Measurements from ENCODE around the gene CFAP410.

The CFAP410 gene

DNA sequence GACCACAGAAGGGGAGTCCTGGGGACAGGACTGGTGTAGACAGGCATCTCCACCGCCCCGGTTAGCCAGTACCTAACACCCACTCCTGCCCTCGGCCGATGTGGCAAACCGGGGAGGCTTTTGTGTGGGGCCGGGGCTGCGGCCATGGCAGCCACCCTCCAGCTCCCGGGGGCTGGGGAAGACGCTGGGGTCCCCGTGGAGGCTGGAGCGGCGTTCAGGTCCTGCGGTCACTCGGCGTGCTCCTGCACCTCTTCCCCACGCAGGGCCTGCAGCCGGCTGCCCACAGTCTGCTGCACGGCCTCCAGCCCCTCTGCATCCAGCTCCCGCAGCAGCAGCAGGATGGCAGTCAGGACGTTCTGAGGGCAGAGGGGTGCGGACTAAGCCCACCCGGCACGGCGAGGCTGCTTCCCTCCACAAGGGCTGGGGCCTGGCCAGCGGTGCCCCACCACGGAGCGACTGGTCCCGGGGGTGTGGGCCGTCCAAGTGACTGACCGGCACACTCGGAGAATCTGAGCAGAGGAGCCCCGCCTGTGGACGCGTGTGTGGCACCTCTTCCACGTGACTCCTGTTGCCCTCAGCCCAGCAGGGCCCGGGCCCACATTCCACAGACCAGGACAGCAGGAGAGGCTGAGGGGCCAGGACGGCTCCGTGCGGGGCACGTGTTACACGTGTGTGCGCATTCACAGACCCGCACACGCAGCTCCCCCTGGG lies 9.1 kb downstream of the CFAP410 start:
- no peak for DNase-seq

DNA sequence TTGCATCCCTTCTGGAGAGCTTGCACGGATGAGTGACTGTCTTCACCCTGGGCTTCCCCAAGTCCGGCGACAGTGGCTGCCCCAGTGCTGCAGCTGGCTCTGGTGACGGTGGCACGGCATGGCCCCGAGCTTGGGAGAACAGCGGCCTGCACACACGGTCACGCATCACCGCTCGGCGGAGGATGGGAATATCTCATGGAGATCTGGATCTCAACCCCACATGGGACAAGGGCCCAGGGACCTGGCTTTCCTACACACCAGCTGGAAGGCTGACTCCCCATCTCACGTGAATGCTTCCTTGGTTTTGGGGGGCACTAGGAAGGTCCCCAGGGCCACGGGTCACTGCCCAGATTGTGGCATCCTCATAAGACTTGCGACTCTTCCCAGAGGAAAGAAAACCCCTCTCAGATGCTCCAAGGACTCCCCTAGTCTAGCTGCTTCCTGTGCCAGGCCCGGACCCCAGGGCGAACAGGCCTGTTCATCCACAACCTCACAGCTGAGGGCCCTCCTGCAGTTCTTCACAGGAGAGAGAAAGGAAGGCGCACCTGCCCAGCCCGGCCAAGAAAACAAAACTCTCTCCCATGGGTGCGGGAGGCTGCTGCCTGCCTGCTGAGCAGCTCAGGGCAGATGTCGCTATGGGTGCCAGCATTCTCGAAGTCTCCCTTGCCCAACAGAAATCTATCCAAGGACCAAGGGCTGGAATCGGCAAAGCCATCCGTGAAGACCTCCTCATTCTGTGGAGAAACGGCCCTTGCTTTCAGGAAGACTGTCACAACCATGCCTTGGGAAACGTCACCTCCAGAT lies 9.9 kb downstream of the CFAP410 start:
- no peak for DNase-seq

DNA sequence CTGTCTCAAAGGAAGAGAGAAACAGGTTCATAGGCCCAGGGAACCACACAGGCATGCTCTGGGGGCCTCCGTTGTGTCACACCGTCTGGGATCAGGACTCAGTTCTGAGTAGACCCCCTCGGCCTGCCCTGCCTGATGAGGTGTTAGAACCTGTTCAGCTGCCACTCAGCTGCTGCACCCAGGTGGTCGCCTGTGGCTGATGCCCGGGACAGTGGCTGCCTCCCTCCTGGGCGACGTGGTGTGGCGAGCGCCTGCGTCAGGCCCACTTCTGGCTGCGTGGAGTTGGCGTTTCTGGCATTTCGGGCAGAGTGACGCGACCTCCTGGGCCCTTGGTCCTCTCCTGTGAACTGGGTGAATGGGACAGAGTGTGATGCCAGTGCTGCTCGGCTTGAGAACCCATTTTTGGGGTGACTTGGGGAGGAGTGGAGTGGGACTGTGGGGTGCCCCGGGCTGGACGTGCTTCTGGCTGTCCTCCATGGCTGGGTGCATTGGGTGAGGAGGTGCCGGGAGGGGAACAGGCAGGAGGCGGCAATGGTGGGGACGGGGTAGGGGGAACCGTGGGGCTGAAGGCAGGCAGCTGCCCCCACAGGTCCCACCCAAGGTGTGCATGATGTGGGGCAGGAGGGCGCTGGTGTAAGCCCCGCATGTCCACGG lies 10.8 kb downstream of the CFAP410 start:
- no peak for DNase-seq

DNA sequence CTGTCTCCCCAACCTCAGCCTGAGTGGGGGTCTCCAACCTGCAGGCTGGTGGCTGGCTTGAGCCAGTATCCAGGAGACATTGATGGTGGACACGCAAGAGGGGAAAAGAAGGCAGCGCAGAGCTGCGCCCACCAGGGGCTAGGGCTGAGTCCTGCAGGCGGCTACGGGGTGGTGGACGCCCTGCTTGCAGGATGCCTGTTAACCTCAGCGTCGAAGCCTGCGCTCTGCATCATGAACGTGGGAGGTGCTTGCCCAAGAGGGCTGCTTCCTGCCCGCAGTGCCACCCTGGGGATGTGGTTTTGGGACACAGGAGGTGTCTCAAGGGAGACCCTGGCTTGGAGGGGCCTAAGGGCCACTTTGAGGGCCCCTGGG lies 11.6 kb downstream of the CFAP410 start:
- DNase-seq, result no peak

DNA sequence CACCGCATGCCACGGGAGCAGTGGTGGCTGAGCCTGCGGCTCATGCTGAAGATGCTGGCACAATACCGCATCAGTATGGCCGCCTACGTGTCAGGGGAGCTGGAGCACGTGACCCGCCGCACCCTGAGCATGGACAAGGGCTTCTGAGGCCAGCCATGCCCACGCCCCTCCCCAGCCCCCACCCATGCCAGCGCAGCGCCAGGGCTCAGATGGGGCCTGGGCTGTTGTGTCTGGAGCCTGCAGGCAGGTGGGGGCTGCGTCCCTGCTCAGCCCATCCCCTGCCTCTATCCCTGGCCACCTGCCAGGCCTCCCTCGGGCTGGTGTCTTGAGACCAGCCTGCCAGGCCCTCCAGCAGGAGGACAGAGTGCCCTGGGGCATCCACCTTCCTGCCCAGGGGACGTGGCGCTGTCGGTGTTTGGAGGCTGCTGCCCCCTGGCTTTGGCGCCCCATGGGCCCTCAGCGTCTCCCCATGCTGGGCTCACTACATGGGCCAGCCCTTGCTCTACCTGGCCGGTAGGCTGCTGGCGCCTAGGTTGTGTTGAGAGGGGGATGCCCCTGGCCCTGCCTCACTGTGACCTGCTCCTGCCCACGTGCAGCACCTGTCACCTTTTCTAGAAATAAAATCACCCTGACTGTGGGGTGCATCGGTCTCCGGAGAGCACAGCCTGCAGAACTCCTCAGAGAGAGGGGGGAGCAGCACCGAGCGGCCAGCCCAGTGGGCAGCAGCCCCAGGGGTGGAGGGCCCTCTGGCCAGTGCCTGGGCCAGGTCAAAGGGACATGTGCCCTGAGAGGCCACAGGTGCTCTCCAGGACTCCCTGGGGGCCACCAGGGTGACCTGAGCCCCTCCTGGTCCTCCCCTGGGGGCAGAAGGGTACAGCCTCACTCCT lies 12.2 kb downstream of the CFAP410 start:
- no peak for DNase-seq

DNA sequence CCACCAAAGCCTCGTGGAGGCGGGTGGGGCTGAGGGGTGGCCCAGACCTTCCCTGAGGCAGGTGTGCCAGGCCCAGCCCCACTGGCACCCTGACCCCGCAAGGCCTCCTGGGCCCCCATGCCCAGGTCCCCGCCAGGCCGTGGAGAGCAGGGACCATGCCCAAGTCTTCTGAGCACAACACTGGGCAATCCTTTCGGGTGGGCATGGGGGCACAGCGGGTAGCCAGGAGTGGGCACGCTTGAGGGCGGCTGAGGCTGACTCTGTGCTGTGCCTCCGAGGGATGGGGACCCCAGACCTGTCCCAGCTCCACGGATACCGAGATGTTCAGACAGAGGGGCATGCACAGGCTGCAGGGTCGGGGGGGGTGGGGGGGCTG lies 12.9 kb downstream of the CFAP410 start:
- no peak for DNase-seq

DNA sequence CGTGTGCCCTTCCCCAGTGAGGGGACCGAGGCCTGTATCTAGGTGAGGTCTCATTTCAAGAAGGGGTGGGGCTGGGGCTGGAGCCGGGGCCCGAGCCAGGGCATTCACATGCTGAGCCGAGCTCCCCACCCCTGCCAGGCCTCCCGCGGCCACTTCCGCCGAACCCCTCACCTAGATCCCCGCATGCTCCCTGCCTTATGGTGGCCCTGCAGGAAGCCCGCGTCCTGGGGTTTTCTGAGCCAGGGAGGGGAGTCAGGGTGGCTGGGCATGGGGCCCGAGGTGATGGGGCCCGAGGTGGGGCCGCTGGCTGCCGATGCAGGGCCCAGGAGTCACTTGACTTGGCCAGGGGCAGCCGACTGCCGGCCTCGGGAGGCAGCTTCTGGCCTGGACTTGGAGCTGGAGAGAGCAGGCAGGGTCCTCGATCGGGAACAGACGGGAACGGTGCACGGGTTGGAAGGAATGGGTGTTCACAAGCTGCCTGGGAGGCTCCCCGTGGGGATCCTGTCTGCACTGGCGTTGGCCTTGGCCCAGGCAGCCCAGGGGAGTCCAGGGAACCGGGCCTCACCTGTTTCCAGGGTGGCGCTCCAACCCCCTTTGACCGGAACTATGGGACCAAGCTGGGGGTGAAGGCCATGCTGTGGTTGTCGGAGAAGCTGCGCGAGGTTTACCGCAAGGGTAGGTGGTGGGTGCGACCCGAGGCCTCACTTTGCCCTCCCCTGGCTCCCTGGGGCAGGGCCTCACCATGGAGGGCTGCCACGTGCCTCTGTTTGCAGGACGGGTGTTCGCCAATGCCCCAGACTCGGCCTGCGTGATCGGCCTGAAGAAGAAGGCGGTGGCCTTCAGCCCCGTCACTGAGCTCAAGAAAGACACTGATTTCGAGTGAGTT lies 13.6 kb downstream of the CFAP410 start:
- DNase-seq, result no peak

DNA sequence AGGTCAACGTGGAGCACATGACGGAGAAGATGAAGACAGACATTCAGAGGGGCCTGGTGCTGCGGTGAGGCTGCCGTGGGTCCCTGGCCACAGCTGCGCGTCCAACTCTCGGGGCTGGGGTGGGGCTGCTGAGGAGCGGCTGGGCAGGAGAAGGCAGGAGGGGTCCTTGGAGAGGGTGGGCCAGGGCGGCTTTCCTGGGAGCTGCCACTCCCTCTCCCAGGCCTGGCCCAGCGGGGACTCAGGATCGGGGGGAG lies 14.4 kb downstream of the CFAP410 start:
- no peak for DNase-seq

DNA sequence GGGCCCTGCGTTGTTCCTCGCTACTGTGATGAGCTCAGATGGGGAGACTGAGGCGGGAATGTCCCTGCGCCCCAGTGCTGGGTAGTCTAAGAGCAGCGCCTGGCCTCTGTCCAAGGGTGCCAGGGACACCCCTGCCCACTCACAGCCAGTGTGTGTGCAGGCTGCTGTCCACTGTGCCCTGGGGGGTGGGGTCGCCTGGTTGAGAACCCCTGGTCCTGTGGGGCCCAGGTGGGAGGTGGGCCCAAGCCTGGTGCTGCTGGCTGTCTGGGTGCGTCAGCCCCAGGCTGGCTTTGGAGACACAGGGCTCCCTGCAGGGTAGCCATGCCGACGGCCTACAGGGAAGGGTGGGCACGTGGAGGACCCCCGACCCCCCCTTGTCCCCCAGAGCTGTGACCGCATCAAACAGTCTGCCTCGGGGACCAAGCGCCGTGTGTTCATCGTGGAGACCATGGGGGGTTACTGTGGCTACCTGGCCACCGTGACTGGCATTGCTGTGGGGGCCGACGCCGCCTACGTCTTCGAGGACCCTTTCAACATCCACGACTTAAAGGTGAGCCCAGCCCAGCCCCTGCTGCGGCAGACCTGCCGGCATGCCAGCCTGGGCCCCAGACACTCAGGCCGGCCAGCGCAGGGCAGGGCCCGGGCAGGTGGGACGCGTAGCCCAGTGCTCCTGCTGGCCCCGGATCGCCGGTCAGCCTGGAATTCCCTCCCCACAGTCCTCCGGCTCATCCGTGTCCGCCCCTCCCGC lies 14.9 kb downstream of the CFAP410 start:
- no peak for DNase-seq

DNA sequence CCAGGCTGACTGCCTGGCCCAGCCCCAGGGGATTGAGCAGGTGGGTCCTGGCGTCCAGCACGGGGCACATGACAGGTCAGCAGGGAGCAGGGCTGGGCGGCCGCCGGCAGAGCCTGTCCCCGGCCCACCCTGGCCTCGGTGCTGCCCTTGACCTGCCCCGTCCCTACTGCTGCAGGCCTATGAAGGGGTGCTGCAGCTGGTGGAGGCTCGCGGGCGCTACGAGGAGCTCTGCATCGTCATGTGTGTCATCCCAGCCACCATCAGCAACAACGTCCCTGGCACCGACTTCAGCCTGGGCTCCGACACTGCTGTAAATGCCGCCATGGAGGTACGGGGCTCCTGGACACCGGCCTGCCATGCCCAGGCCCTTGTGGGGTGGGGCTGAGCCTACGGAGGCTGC lies 15.6 kb downstream of the CFAP410 start:
- DNase-seq, result no peak

DNA sequence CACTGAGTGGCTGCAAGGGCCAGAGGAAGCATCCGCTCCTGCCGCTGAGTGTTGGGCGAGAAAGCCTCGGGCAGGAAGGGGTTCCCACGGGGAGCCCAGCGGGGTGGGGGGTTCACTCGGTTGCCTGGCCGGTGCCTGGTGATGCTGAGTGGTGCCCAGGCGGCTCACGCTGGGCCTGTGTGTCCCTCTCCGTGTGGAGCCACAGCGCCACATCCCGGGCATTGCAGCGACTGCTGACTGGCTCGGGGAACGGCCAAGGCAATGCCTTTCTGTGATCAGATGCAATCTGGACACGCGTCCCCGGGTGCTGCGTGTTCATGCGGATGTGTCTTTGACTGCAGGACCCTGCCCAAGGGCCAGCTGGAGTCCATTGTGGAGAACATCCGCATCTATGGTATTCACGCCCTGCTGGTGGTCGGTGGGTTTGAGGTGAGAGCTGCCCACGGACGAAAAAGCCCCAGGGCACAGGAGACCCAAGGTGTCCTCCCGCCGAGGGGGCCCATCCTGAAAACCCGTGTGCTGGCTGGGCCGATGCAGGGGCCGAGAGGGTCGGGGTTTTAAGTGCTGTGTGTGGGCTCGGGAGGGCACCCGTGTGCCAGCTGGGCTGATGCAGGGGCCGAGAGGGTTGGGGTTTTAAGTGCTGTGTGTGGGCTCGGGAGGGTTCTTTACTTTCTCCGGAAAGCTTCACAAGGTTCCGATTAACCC lies 16.4 kb downstream of the CFAP410 start:
- no peak for DNase-seq

DNA sequence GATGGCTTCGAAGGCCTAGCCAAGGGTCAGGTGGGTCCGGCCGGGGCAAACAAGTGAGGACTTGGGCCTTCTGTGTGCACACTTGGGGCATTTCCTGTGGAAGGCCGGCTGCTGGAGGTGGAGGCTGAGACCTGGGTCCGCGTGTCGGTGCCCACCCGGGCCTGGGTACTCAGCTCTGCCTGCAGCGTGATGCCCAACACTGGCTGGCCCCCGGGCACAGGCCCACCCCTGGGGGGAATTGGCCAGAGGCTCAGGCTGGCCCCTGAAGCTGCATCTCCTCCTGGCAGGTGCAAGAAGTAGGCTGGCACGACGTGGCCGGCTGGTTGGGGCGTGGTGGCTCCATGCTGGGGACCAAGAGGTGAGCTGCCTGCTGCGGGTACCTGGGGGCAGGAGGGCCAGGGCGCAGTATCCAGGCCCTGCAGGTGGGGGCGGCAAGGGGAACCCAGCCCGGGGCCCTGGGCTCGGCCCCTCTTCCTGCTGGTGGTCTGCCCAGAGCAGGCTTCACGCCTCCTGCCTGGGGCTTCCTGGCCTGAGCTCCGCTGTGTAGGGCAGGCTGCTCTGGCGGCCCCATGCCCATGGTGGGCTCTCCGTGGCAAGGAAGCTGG lies 17.2 kb downstream of the CFAP410 start:
- DNase-seq, result no peak

DNA sequence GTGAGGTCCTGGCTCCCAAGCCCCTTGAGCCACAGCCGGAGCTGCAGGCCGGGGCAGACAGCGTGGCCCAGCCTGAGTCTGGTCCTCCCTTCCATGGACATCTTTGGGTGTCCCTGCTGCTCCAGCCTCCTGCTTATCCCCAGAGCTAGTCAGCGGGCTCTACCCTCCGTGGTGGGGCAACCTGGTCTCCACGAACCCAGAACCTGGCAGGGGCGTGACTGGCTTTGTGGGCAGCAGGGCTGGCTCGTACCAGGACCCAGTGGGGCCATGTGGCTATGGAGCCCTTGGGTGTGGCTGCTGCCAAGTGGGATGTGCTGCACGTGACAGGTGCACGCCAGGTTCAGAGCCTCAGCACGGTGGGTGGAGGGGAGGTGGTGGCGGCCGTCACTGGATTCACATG lies 18.3 kb downstream of the CFAP410 start:
- no peak for DNase-seq

DNA sequence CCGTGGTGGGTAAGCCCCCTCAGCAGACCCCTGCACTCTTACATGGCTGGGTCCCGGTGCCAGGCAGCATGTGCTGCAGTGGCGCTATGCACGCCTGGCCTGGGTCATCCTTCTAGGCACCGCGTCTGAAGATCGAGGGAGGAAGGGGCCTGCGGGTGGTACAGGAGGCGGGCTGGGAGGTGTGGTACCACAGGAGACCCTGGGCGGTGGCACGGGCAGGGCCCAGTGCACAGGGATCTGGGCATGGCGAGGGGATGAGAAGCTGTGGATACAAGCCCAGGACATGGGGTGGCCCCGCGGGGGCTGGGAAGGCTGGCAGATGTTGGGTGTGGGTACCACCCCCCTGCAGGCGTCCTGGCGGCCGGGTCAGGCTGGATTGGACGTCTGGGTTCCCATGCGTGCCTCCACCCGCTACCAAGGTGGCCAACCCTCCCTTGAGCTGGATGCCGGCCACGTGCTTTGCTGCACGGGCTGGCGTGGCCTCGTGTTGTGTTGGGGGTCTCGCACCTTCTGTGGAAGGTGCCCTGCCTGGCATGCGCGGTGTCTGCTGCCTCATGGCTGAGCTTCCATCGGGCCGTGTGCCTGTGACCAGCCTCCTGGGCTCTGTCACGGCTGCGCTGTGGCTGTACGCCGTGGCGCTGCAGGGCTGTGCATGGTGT lies 19.7 kb downstream of the CFAP410 start:
- no peak for DNase-seq

DNA sequence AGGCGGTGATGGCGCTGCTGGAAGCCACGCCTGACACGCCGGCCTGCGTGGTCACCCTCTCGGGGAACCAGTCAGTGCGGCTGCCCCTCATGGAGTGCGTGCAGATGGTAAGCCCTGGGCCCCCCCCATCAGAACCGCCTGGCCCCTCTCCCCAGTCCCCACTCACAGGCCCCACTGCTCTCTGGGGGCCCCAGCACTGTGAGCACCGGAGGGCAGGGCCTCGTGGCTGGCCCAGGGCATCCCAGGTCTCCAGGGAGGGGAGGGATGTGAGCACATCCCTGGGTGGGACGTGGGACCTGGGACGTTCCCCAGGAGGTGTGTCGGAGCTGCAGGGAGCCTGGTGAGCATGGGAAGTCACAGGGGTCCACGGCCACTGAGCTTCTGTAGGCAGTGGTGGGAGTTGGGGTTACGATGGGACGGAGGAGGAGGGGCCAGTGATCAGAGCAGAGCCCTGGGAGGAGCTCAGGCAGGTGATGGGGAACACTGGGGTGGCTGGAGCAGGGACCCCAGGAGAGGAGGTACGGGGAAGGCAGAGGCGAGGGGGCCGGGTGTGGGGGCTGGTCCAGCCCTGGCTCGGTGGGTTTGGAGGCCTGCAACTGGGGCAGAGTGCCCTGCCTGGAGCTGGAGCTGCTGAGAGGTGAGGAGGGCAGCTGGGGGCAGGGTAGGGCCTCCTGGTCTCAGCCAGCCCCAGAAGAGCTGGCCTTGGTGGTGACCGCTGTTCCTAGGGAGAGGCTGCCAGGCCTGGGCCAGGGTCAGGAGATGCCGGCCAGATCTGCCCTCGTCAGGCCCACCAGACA lies 20.5 kb downstream of the CFAP410 start:
- DNase-seq, result no peak

DNA sequence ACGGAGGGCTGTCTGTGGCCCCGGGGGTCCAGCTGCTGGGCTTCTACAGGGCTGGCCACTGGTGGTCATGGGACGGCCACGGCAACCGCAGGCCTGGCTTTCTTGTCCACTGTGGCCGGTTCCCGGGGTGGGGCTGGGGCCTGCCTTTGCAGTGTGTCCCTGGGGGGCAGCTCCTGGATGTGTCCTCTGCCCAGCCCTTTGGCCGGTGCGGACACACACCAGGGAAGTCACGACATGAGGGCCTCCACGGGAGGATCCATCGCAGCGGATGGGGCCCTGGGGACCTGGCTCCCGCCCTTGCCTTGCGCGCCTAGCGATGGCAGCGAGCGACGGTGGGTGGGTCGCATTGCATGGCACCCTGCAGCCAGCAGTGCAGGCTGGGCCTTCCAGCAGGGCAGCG lies 21.3 kb downstream of the CFAP410 start:
- DNase-seq, result no peak

DNA sequence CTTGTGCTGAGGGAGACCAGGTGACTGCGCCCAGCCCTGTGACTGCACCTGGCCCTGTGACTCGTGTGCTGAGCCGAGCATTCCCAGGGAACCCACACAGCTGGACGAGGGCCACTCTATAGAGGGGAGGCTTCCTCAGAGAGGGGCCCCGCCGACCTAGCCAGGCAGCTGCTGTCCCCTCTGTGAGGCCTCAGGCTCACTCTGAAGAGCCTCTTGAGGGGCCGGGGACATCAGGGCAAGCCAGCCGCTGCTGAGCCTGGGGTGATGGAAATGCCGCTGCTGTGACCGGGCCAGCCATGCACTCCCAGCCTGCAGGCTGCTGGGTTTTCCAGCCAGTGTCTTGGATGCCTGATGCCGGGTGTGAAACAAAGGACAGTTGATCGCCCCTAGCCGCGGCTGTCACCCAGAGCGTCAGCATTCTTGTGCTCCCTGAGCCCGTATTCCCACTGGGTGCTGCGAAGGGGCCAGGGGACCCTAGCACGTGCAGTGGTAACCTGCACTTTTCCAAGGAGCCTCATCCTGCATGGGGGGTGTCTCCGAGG lies 21.9 kb downstream of the CFAP410 start:
- DNase-seq, result no peak

DNA sequence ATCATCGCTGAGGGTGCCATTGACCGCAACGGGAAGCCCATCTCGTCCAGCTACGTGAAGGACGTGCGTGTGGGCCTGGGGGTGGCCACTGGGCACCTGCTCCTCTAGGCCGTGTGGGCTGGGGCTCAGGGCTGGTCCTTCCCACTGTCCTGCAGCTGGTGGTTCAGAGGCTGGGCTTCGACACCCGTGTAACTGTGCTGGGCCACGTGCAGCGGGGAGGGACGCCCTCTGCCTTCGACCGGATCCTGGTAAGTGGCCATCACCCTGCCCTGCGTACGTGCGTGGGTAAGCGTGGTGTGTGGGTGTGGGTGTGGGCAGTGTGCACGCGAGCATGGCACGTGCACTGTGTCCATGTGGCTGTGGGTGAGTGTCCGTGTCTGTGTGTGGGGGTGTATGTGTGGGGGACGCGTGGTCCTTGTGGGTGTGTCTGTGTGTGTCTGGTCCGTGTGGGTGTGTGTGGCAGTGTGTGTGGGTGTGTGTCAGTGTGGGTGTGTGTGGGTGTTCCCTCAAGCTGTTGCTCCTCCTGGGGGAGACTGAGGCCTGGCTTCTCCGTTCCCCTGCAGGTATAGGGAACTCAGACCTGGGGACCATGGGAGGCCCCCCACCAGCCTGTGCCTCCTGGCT lies 22.8 kb downstream of the CFAP410 start:
- no peak for DNase-seq
